ENCODE results near the gene TENM3. TPM values are rescaled to one million over a fixed set of nuclear protein-coding genes. Genes with fewer than 3 reads are reported as not detected.

Gene TENM3
- total and polyA plus RNA-seq, 4 donors = 0.05 to 5.5 (median 1.1) TPM; not detected in 1

DNA sequence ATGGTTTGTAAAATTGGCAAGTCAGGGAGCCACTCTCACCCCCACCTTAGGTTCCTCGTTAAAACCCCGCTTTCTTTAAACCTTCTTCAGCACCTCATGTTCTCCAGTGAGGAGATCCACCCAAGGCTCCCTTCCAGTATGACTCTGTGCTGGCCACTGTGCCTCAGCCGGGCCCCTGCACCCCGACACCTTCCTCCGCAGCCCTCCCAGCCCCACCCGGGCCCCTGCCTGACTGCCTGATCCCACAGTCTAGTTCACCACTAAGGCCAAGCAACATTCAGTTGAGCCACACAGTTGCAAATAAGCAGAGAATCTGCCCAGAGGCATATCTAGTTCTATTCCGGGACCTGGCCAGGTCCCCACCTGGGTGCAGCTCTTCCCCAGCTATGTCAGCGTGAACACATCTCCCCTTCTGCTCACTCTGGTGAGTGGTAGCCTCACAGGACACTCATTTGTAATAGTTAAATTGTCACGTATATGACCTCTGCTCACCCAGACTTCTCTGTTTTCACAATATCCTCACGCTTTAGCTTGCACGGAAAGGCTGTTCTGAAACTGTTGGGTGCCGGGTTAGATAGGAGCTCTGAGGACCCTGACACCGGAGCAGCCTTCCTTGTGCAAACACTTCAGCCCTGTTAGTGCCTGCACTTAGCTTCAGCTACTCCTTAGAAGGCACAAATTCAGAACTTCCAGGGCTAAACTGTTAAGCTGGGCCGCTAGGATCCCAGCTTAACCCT lies 527.2 kb downstream of the TENM3 start:
- no peak for ATAC-seq (ENCODE audit: low FRiP score)
- Histone ChIP-seq H3K4me1 (ENCODE audit: control insufficient read depth in 1 of 2, insufficient read depth in 2 of 2, low read length in 2 of 2) (no peaks in the 10 kb centered on the region), H3K4me3 (ENCODE audit: low read length in 2 of 2) (no peak overlapping the region), H3K36me3 (ENCODE audit: control insufficient read depth in 1 of 2, insufficient read depth in 2 of 2, low read length in 1 of 2) (no peaks in the 10 kb centered on the region), H3K27ac (ENCODE audit: low read depth in 1 of 2, low read length in 2 of 2) (no peak overlapping the region), H3K9me3 (ENCODE audit: control insufficient read depth, low read length) (no peaks in the 10 kb centered on the region), H3K27me3 (ENCODE audit: control insufficient read depth in 1 of 2, insufficient read depth in 2 of 2, low read length in 1 of 2) (no peaks in the 10 kb centered on the region)
- WGBS, 2 donors = 93% methylated on average over 14 of the region's 14 CpGs
- intact Hi-C loops (cut with DNase I) = no loop called here
- DNase-seq = no peak

DNA sequence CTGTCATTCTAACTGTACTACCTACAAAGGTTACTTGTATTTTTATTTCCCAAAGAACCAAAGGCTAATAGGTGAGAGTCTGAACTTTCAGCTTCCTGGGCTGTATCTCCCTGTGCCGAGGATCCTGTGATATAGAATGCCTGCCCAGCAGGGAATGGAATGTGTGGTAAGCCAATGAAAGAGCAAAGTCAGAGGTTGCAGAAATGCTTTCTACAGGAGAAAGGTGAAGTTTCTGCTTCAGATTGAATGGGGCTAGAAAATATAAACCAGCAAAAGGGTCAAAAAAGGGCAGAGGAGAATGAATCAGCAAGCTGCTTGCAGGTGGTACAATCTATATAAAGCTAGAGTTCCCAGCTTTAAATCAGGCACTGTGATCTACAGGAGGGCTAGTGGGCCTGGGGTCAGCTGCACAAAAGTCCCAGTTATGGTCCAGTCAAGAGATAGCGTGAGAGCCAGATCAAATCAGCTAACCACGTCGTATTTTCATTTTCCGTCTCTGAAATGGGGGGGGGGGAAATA lies 527.9 kb downstream of the TENM3 start:
- H3K27me3 ChIP-seq (ENCODE audit: control insufficient read depth in 1 of 2, insufficient read depth in 2 of 2, low read length in 1 of 2) = no peaks in the 10 kb centered on the region
- H3K9me3 ChIP-seq (ENCODE audit: control insufficient read depth, low read length) = no peaks in the 10 kb centered on the region
- 66 to 72% methylated on average over 5 of the region's 5 CpGs for WGBS, 2 donors
- H3K36me3 ChIP-seq (ENCODE audit: control insufficient read depth in 1 of 2, insufficient read depth in 2 of 2, low read length in 1 of 2) = no peaks in the 10 kb centered on the region
- H3K27ac ChIP-seq (ENCODE audit: low read depth in 1 of 2, low read length in 2 of 2) = no peak overlapping the region
- ATAC-seq (ENCODE audit: low FRiP score) = no peak
- no peak for DNase-seq
- H3K4me1 ChIP-seq (ENCODE audit: control insufficient read depth in 1 of 2, insufficient read depth in 2 of 2, low read length in 2 of 2) = no peaks in the 10 kb centered on the region
- intact Hi-C loops (cut with DNase I) = no loop called here
- H3K4me3 ChIP-seq (ENCODE audit: low read length in 2 of 2) = no peak overlapping the region

DNA sequence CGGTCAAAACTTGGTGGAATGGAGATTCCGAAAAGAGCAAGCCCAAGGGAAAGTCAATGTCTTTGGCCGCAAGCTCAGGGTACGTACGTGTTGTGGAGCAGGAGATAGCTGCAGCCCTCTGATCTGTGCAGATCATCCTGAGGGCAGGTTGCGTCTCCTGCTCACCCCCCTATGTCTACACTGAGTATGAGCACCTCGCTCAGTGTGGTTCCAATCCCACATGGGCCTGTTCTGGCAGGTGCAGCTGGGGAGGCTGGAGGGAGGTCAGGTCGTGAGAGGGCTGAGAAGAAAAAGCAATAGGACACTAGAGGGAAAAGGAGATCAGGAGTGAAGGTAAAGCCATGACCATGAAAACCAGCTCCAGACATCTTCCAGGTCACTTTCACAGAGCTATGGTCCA lies 531.9 kb downstream of the TENM3 start:
- no peaks in the 10 kb centered on the region for H3K36me3 ChIP-seq (ENCODE audit: control insufficient read depth in 1 of 2, insufficient read depth in 2 of 2, low read length in 1 of 2)
- WGBS, 2 donors = 92% methylated on average over 8 of the region's 8 CpGs
- intact Hi-C loops (cut with DNase I) = no loop called here
- no peak overlapping the region for H3K4me3 ChIP-seq (ENCODE audit: low read length in 2 of 2)
- no peaks in the 10 kb centered on the region for H3K9me3 ChIP-seq (ENCODE audit: control insufficient read depth, low read length)
- DNase-seq (no peak), ATAC-seq (ENCODE audit: low FRiP score) (peak; percentile 41)
- H3K27ac ChIP-seq (ENCODE audit: low read depth in 1 of 2, low read length in 2 of 2) = no peak overlapping the region
- H3K4me1 ChIP-seq (ENCODE audit: control insufficient read depth in 1 of 2, insufficient read depth in 2 of 2, low read length in 2 of 2) = no peaks in the 10 kb centered on the region
- H3K27me3 ChIP-seq (ENCODE audit: control insufficient read depth in 1 of 2, insufficient read depth in 2 of 2, low read length in 1 of 2) = no peaks in the 10 kb centered on the region

DNA sequence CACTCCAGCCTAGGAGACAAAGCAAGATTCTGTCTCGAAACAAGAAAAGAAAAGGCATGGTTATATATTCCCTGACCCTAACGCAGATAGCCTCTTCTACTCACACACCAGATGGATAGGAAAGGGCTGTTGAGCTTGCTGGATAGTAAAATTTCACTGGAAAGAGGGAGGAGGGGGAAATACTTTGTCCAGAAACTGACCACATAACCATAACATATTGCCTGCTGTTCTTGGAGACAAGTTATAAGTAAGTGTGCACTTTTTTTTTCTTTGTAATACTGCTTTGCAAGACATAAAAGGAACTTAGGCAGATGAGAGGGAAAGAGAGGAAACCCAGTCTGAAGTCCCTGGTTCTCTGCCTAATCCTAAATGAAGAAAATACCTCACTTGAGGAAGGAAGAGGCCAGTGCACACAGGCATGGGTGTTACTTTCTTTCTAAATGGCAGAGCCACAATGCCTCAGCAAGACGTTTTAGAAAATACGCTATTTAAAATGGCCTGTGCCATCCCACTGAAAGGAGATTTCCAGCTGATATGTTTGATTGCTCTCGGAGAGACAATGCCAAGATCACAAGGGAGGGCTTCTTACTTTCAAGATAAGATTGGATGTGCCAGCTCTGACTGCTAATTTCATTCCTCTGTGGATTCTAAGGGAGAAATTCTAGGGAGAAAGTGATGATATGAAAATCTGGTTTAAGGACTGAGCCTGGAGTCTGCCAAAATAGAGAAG lies 533.3 kb downstream of the TENM3 start:
- no peak for ATAC-seq (ENCODE audit: low FRiP score)
- Histone ChIP-seq H3K9me3 (ENCODE audit: control insufficient read depth, low read length) (no peaks in the 10 kb centered on the region), H3K27me3 (ENCODE audit: control insufficient read depth in 1 of 2, insufficient read depth in 2 of 2, low read length in 1 of 2) (no peaks in the 10 kb centered on the region), H3K36me3 (ENCODE audit: control insufficient read depth in 1 of 2, insufficient read depth in 2 of 2, low read length in 1 of 2) (no peaks in the 10 kb centered on the region), H3K4me3 (ENCODE audit: low read length in 2 of 2) (no peak overlapping the region), H3K27ac (ENCODE audit: low read depth in 1 of 2, low read length in 2 of 2) (no peak overlapping the region), H3K4me1 (ENCODE audit: control insufficient read depth in 1 of 2, insufficient read depth in 2 of 2, low read length in 2 of 2) (no peaks in the 10 kb centered on the region)
- DNase-seq = no peak
- WGBS, 2 donors = 70 to 76% methylated on average over 5 of the region's 5 CpGs
- intact Hi-C loops (cut with DNase I) = no loop called here

DNA sequence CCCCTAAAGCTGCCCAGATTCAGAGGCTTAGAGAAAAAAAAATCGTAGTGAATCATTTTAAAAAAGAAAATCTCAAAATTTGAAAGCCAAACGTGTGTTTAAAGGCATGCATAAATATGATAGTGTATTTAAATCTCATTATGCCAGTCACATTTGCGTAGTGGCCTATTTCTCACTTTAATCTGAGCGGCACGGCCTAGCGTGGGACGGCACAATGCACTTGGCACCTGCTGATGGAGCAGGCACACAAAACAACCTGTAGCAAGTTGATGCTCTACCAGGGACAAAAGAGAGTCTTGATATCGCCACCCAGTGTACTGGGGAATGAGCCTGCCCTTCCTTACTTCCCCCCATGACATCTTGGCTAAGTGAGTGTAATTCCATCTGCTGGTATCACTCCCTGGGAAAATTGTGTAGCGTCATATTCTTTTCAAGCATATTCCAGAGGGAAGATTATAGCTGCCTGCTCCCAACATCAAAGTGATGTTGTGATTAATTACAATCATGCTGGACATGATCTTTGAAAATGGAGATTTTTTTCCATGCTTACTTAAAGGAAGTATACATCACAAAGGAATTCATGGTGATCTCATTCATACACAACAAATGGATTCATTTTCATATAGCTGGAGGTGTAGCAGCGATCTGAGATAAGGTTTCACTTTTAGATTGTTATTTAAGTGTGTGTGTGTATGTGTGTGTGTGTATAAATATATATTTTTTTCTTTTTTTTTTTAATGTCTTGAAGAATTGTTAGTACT lies 535.2 kb downstream of the TENM3 start:
- 81 to 85% methylated on average over 10 of the region's 10 CpGs for WGBS, 2 donors
- H3K36me3 ChIP-seq (ENCODE audit: control insufficient read depth in 1 of 2, insufficient read depth in 2 of 2, low read length in 1 of 2) = no peaks in the 10 kb centered on the region
- no peaks in the 10 kb centered on the region for H3K4me1 ChIP-seq (ENCODE audit: control insufficient read depth in 1 of 2, insufficient read depth in 2 of 2, low read length in 2 of 2)
- H3K4me3 ChIP-seq (ENCODE audit: low read length in 2 of 2) = no peak overlapping the region
- H3K27me3 ChIP-seq (ENCODE audit: control insufficient read depth in 1 of 2, insufficient read depth in 2 of 2, low read length in 1 of 2) = no peaks in the 10 kb centered on the region
- no peak overlapping the region for H3K27ac ChIP-seq (ENCODE audit: low read depth in 1 of 2, low read length in 2 of 2)
- ATAC-seq (ENCODE audit: low FRiP score) = no peak
- no peak for DNase-seq
- H3K9me3 ChIP-seq (ENCODE audit: control insufficient read depth, low read length) = no peaks in the 10 kb centered on the region
- intact Hi-C loops (cut with DNase I) = no loop called here

DNA sequence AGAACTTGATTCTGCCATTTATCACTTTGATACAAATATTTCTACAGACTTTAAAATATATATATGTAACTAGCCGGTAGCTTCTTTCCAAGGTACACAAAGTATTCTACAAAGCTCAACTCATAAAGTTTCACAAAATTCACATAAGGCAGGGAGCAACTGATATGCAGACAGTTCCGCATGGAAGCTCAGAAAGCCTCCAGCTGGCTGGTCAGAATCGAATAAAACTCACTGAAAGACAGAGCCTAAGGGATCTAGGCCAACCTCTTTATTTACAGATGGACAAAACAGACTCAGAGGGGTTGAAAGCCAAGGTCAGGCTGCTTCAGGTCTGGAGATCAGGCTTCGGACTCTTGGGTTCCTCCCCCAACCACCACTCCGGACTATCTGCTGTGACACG lies 543.8 kb downstream of the TENM3 start:
- no peaks in the 10 kb centered on the region for H3K27me3 ChIP-seq (ENCODE audit: control insufficient read depth in 1 of 2, insufficient read depth in 2 of 2, low read length in 1 of 2)
- no peaks in the 10 kb centered on the region for H3K4me1 ChIP-seq (ENCODE audit: control insufficient read depth in 1 of 2, insufficient read depth in 2 of 2, low read length in 2 of 2)
- no peaks in the 10 kb centered on the region for H3K36me3 ChIP-seq (ENCODE audit: control insufficient read depth in 1 of 2, insufficient read depth in 2 of 2, low read length in 1 of 2)
- no peaks in the 10 kb centered on the region for H3K9me3 ChIP-seq (ENCODE audit: control insufficient read depth, low read length)
- 84 to 87% methylated on average over 6 of the region's 6 CpGs for WGBS, 2 donors
- ATAC-seq (ENCODE audit: low FRiP score) (no peak), DNase-seq (no peak)
- intact Hi-C loops (cut with DNase I) = no loop called here
- H3K4me3 ChIP-seq (ENCODE audit: low read length in 2 of 2) = no peak overlapping the region
- H3K27ac ChIP-seq (ENCODE audit: low read depth in 1 of 2, low read length in 2 of 2) = no peak overlapping the region

DNA sequence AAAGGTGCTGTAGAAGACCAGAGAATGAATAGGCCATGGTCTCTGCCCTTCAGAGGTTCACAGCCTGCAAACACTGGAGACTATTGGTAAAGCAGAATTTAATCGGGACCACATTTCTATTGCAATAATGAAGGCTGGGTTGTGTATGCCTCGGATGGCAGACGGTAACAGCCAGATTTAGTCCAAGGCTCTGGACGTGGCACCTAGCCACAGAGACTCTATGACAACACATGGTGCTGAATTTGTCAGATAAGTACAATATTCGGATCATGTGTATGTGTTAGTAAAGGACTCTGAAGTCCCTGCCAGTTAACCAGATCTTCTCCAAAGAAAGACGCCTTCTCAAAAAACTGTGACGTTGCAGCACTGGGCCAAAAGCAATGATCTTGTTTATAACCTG lies 545.0 kb downstream of the TENM3 start:
- ATAC-seq (ENCODE audit: low FRiP score) = no peak
- no peaks in the 10 kb centered on the region for H3K9me3 ChIP-seq (ENCODE audit: control insufficient read depth, low read length)

DNA sequence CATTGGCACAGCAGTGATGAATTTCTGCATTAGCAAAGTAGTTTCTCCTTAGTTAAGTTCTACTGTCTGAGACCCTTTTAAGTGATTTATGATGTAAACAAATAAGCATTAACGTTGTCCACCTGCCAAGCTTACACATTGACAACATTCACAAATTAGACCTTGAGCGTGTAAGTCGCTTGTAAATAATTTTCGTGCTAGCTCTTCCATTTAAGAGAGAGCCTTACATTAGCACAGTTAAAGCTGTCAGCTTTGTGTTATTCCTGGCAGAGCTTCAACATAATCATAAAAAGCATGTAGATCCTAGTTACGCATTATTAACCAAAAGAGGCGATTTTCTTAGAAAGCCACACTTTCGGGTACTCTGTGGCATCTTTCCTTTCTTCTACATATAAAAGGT lies 546.3 kb downstream of the TENM3 start:
- no peak for DNase-seq
- Histone ChIP-seq H3K9me3 (ENCODE audit: control insufficient read depth, low read length) (no peaks in the 10 kb centered on the region), H3K4me1 (ENCODE audit: control insufficient read depth in 1 of 2, insufficient read depth in 2 of 2, low read length in 2 of 2) (no peaks in the 10 kb centered on the region), H3K4me3 (ENCODE audit: low read length in 2 of 2) (no peak overlapping the region), H3K36me3 (ENCODE audit: control insufficient read depth in 1 of 2, insufficient read depth in 2 of 2, low read length in 1 of 2) (no peaks in the 10 kb centered on the region), H3K27ac (ENCODE audit: low read depth in 1 of 2, low read length in 2 of 2) (no peak overlapping the region), H3K27me3 (ENCODE audit: control insufficient read depth in 1 of 2, insufficient read depth in 2 of 2, low read length in 1 of 2) (no peaks in the 10 kb centered on the region)
- WGBS, 2 donors = 73 to 79% methylated on average over 7 of the region's 7 CpGs
- ATAC-seq (ENCODE audit: low FRiP score) = no peak
- intact Hi-C loops (cut with DNase I) = no loop called here

More for the DNA sequence above, 545.0 kb downstream of the TENM3 start:
- Histone ChIP-seq H3K4me3 (ENCODE audit: low read length in 2 of 2) (no peak overlapping the region), H3K36me3 (ENCODE audit: control insufficient read depth in 1 of 2, insufficient read depth in 2 of 2, low read length in 1 of 2) (no peaks in the 10 kb centered on the region), H3K4me1 (ENCODE audit: control insufficient read depth in 1 of 2, insufficient read depth in 2 of 2, low read length in 2 of 2) (no peaks in the 10 kb centered on the region), H3K27ac (ENCODE audit: low read depth in 1 of 2, low read length in 2 of 2) (no peak overlapping the region), H3K27me3 (ENCODE audit: control insufficient read depth in 1 of 2, insufficient read depth in 2 of 2, low read length in 1 of 2) (no peaks in the 10 kb centered on the region)
- 68 to 70% methylated on average over 7 of the region's 7 CpGs for WGBS, 2 donors
- DNase-seq = no peak
- intact Hi-C loops (cut with DNase I) = no loop called here

Data from aorta (tissue), 5 donors.